ENCODE results near the gene GNAL.

GRCh38 chr18:11905613-11906012 lies 216.5 kb downstream of the GNAL start:
- no peak for TF ChIP-seq CTCF (IDR thresholded peaks at IDR 0.05)
- TF ChIP-seq POLR2A (IDR thresholded peaks at IDR 0.05): no peak

Measured in testis (tissue), 2 donors.